PC-9 (cell line): ENCODE measurements around the gene TNS4.

Experiments
- EZH2 ChIP-seq: fragments of 200-600 bp; sonication (generic); IDR thresholded peaks from 2 replicates; pipeline ENCODE4 v1.8.0; 2017; ENCODE audit warnings: antibody characterized with exemption, low read depth
- TF ChIP-seq, protein P1 (sequence below): fragments of 200-600 bp; sonication (generic); conservative IDR thresholded peaks from 2 replicates; pipeline ENCODE4 v1.6.1; 2017; ENCODE audit warnings: mixed run types, antibody characterized with exemption, mild to moderate bottlenecking, moderate library complexity

DNA sequence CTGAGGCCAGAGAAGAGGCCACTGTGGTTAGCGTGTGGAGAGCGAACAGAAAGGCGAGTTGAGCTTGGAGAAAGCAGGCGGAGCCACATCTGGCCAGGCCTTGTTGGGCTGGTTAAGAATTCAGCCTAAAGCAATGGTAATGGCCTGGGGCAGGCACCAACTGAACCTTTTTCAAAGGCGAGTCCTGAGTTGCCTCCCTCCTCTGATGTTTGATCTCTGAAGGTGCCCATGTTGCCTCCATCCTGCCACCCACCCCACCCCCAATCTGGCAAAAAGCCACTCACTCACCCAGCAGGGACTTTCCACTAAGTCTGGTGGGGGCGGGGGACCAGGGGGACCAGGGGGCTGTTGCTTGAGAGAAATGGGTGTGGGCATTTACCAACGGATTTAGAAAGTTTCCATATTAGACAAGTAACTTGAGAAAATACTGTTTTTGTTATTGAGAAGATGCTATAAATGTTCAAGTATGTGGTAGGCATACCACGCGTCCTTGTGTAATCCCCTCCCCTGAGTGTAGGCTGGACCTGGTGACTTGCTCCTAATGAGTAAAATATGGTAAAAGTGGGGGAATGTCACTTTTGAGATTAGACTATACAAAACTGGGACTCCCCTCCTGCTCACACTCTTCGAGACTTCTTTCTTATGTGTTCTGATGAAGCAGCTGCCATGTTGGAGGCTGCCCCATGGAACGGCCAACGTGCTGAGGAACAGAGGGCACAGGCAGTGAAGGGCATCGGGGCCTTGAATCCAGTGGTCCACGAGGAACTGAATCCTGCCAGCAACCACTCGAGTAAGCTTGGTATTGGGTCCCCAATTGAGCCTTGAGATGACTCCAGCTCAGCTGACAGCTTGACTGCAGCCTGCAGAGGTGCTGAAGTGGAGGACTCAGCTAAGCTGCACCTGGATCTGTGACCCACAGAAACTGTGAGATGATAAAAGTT lies 29.9 kb upstream of the TNS4 start:
- TF ChIP-seq, protein P1, sequence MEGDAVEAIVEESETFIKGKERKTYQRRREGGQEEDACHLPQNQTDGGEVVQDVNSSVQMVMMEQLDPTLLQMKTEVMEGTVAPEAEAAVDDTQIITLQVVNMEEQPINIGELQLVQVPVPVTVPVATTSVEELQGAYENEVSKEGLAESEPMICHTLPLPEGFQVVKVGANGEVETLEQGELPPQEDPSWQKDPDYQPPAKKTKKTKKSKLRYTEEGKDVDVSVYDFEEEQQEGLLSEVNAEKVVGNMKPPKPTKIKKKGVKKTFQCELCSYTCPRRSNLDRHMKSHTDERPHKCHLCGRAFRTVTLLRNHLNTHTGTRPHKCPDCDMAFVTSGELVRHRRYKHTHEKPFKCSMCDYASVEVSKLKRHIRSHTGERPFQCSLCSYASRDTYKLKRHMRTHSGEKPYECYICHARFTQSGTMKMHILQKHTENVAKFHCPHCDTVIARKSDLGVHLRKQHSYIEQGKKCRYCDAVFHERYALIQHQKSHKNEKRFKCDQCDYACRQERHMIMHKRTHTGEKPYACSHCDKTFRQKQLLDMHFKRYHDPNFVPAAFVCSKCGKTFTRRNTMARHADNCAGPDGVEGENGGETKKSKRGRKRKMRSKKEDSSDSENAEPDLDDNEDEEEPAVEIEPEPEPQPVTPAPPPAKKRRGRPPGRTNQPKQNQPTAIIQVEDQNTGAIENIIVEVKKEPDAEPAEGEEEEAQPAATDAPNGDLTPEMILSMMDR: no peak
- no peak for TF ChIP-seq EZH2
